NOMO-1 treated with dmso at 0.1 percent for 144 hours (cell line): ENCODE results near the gene ZNF230.

Source experiments
- DNase-seq: peaks from one replicate; lab custom pipeline; 2025; ENCODE audit not compliant: unreplicated experiment; lab: John Stamatoyannopoulos, UW

ZNF230 gene

GRCh38 chr19:44032001-44032610 lies 29.3 kb downstream of the ZNF230 start:
- DNase-seq: no peak

DNA sequence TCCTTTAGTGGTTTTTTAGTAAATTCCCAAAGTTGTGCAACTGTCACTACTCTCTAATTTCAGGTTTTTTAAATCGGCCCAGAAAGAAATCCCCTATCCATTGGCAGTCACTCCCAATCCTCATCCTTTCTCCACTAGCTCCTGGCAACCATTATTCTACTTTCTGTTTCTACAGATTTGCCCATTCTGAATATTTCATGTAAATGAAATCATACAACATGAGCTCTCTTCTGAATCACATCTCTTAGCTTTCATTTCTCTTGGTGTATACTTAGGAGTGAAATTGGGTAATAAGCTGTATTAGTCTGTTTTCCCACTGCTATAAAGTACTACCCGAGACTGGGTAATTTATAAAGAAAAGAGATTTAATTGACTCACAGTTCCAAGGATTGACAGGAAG lies 39.4 kb downstream of the ZNF230 start:
- no peak for DNase-seq

DNA sequence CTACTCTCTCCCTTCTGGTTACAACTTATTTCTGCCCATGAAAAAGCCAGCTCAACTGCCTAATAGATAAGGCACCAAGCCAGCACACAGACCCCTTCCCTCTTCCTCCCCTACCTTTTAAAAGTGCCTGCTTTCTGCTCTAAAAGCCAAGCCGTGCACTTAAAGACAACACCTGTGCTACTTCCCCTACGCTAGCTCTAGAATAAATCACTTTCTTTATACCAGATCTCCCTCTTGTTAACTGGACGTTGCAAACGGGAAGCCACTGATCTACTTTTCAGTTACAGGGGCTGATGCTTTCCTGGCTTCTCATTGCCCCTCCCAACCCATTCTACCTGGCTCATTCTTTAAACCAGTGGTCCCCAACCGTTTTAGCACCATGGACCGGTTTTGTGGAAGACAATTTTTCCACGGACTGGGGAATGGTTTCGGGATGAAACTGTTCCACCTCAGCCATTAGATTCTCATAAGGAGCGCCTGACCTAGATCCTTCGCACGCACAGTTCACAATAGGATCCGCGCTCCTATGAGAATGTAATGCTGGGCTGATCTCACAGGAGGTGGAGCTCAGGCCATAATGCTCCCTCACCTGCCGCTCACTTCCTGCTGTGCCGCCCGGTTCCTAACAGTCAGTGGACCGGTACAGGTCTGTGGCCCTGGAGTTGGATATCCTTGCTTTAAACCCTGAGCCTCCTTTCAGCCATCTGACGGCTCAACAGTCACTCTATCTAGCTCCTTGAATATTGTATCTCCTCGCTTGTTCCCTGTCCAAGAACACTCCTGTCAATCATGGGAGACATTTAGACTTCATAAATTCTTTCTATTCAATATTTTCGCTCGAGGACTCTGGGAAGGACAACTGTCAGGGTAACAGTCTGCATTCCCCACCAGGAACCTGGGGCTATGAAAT lies 48.2 kb downstream of the ZNF230 start:
- DNase-seq: no peak

- DNase-seq: peak; percentile 34
These were observed 49.1 kb downstream of the ZNF230 start, which contains the start of gene ZNF223 for GRCh38 chr19:44051650-44052402. TSS of gene ZNF223 (plus strand) at chr19:44052036. CDS start at chr19:44055177, 3,141 bp downstream.

DNA sequence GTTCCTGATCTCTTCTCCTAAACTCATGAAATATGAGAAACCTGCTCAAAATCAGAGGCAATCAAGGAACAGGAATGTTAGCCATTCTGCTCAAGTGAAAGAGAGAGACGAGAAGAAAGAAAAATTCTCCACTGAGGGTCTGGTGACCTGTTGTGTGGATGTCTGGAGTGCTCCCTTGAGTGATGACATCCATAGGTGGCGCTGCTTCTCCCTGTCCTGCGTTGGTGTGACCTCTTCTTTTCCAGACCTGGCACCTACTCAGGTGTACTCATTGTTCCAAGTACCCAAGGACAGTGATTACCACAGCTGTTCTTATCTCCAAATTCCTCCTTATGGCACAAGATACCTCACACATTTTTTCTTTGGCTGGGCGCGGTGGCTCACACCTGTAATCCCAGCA lies 53.1 kb downstream of the ZNF230 start:
- DNase-seq: no peak

DNA sequence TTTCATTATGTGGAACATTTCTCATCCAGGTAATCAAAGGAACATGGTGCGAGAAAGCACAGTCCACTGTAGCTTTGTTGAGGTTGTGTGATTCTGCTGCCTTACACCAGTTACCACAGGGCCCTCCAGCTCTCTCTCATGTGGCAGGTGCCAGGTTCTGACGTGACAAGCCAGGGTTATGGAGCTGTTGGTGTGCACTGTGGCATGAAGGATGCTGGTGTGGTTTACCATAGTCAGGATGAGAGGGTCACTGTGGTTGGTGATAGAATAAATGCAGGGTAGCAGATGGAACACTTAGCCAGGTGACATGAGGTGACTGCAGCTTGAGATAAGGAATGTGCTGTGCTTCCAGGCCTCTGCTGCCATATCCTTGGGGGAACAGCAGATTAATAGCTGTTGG lies 56.5 kb downstream of the ZNF230 start:
- no peak for DNase-seq

- DNase-seq: no peak
These were observed 58.3 kb downstream of the ZNF230 start for GRCh38 chr19:44061038-44061437.
